HEK293T (cell line): ENCODE measurements around the gene MTNR1B.

Source experiments
- ARNT ChIP-seq: fragments of 450-650 bp; IDR thresholded peaks from 2 replicates; pipeline ENCODE4 v1.6.1; 2017; ENCODE audit warnings: mild to moderate bottlenecking
- BHLHE40 ChIP-seq: fragments of 450-650 bp; IDR thresholded peaks from 2 replicates; pipeline ENCODE4 v1.6.1; 2016; ENCODE audit warnings: mild to moderate bottlenecking, moderate library complexity, borderline replicate concordance
- CTBP1 ChIP-seq: fragments of 450-650 bp; IDR thresholded peaks from 2 replicates; pipeline ENCODE4 v1.6.1; 2016; ENCODE audit warnings: borderline replicate concordance
- FOXA1 ChIP-seq: fragments of 450-650 bp; IDR thresholded peaks from 2 replicates; pipeline ENCODE4 v1.6.1; 2016; ENCODE audit warnings: mild to moderate bottlenecking
- LEF1 ChIP-seq: fragments of 450-650 bp; IDR thresholded peaks from 2 replicates; pipeline ENCODE4 v1.6.1; 2017; ENCODE audit warnings: mild to moderate bottlenecking, borderline replicate concordance
- NFRKB ChIP-seq: fragments of 450-650 bp; IDR thresholded peaks from 2 replicates; pipeline ENCODE4 v1.6.1; 2016; ENCODE audit warnings: mild to moderate bottlenecking, moderate library complexity
- SP1 ChIP-seq: fragments of 450-650 bp; IDR thresholded peaks from 2 replicates; pipeline ENCODE4 v1.6.1; 2017
- SUZ12 ChIP-seq: fragments of 450-650 bp; IDR thresholded peaks from 2 replicates; pipeline ENCODE4 v1.6.1; 2016; ENCODE audit warnings: mild to moderate bottlenecking
- TARDBP ChIP-seq: fragments of 450-650 bp; IDR thresholded peaks from 2 replicates; pipeline ENCODE4 v1.6.1; 2016

GRCh38 chr11:92979176-92979575, 9.7 kb downstream of the MTNR1B start:
- no peak for TF ChIP-seq BHLHE40
- TF ChIP-seq FOXA1, result no peak
- no peak for TF ChIP-seq CTBP1
- TF ChIP-seq TARDBP, result no peak
- no peak for TF ChIP-seq NFRKB
- TF ChIP-seq LEF1, result no peak
- no peak for TF ChIP-seq SP1
- no peak for TF ChIP-seq SUZ12
- no peak for TF ChIP-seq ARNT
